Measurements from ENCODE around the gene EXOSC5. TPM values are rescaled to one million over a fixed set of nuclear protein-coding genes. Genes with fewer than 3 reads are reported as not detected.

Gene EXOSC5
- total and polyA plus RNA-seq, 9 of the 15 experiments (the other 6 are each of a cell fraction or from before 2014, with no cell fraction given), result 10.9 to 75.5 (median 37.8) TPM

DNA sequence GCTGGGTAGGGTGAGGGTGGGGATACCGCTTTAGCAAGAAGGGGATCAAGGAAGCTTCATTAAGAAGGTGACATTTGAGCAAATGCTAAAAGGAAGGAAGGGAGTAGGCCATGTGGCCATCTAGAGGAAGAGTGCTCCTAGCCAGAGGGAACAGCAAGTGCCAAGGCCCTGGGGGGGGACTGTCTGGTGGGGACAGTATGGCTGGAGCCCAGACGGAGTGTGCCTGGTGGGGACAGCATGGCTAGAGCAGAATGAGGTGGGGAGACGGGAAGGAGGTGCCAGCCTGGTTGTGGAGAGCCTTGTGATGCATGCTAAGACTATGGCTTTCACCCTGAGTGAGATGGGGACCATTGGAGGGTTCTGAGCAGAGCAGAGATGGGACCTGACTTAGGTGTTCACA is 41.4 kb downstream of the EXOSC5 start:
- Histone ChIP-seq H3K4me1 (replicated peaks in 1 of 2; ENCODE audit: control insufficient read depth in 2 of 2, insufficient read depth in 2 of 2, low read length in 2 of 2) (peaks cover 5 to 40% of the 10 kb centered on the region in 2 experiments; a peak in 4 of 5 replicates), H3K4me2 (ENCODE audit: insufficient read depth, low read length) (no peak overlapping the region), H3K27ac (ENCODE audit: extremely low read depth, low read depth, low read length) (peak overlapping the region; percentile 38; the same call in 1 of the 3 replicates), H3K9ac (ENCODE audit: insufficient read depth in 1 of 2, low read depth in 2 of 2, low read length in 2 of 2) (peak overlapping the region in 1 of 2 experiments; percentile 63; a peak in 1 of 4 replicates), H3K9me3 (replicated peaks; ENCODE audit: control insufficient read depth, insufficient read depth, low read depth, low read length) (no peaks in the 10 kb centered on the region), H2AFZ (ENCODE audit: low read depth, low read length) (no peak overlapping the region), H3K27me3 (ENCODE audit: control insufficient read depth in 2 of 2, insufficient read depth in 2 of 2, low read length in 2 of 2) (no peaks in the 10 kb centered on the region), H3K9me1 (ENCODE audit: control insufficient read depth, insufficient read depth, low read length) (no peaks in the 10 kb centered on the region), H3K79me2 (ENCODE audit: control insufficient read depth, insufficient read depth, low read length) (peaks cover 37% of the 10 kb centered on the region), H3K4me3 (no peak overlapping the region), H3K36me3 (ENCODE audit: control insufficient read depth, insufficient read depth, low read length) (peaks cover 10% of the 10 kb centered on the region; the same call in 2 of the 3 replicates), H4K20me1 (replicated peaks; ENCODE audit: control insufficient read depth, insufficient read depth, low read length) (peaks cover 5% of the 10 kb centered on the region)
- BruUV-seq (replicated peaks), result no TSS peak
- intact Hi-C loops (cut with micrococcal nuclease), result no loop called here
- TF ChIP-seq, protein P1, sequence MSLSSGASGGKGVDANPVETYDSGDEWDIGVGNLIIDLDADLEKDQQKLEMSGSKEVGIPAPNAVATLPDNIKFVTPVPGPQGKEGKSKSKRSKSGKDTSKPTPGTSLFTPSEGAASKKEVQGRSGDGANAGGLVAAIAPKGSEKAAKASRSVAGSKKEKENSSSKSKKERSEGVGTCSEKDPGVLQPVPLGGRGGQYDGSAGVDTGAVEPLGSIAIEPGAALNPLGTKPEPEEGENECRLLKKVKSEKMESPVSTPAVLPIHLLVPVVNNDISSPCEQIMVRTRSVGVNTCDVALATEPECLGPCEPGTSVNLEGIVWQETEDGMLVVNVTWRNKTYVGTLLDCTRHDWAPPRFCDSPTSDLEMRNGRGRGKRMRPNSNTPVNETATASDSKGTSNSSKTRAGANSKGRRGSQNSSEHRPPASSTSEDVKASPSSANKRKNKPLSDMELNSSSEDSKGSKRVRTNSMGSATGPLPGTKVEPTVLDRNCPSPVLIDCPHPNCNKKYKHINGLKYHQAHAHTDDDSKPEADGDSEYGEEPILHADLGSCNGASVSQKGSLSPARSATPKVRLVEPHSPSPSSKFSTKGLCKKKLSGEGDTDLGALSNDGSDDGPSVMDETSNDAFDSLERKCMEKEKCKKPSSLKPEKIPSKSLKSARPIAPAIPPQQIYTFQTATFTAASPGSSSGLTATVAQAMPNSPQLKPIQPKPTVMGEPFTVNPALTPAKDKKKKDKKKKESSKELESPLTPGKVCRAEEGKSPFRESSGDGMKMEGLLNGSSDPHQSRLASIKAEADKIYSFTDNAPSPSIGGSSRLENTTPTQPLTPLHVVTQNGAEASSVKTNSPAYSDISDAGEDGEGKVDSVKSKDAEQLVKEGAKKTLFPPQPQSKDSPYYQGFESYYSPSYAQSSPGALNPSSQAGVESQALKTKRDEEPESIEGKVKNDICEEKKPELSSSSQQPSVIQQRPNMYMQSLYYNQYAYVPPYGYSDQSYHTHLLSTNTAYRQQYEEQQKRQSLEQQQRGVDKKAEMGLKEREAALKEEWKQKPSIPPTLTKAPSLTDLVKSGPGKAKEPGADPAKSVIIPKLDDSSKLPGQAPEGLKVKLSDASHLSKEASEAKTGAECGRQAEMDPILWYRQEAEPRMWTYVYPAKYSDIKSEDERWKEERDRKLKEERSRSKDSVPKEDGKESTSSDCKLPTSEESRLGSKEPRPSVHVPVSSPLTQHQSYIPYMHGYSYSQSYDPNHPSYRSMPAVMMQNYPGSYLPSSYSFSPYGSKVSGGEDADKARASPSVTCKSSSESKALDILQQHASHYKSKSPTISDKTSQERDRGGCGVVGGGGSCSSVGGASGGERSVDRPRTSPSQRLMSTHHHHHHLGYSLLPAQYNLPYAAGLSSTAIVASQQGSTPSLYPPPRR (CRISPR knock-in tag; IDR thresholded peaks at IDR 0.05; ENCODE audit: borderline replicate concordance), result no peak
- peak; percentile 19; the same call in 1 of the 2 replicates for TF ChIP-seq POLR2A (conservative IDR thresholded peaks at IDR 0.05)
- no peak for ATAC-seq
- DNase-seq (ENCODE audit: extremely low read depth in 1 of 4, low spot score in 3 of 4), result no peak
- 63% methylated on average over 3 of the region's 3 CpGs for WGBS (ENCODE audit: insufficient coverage, low coverage, missing lambda C conversion rate)
- in situ Hi-C loops (cut with MboI), result no loop called here
- ChIA-PET CTCF (ENCODE audit: low intra/inter-chr PET ratio) (no interaction called here), POLR2A (interaction anchor here (0.8 to 2.0 kb wide), 4 partner anchors 8 to 251 kb away, joined by 3 to 10 read pairs (median 3); partner anchors contain the start of gene B9D2)
- no peak for FAIRE-seq
